GM12878 (cell line): ENCODE measurements around the gene SESN3. TPM values are rescaled to one million over a fixed set of nuclear protein-coding genes. Genes with fewer than 3 reads are reported as not detected.

Source experiments
- ATAC-seq: fragments of 200-7000 bp; cut with Tn5 transposase; 3 replicates; pipeline ENCODE4 v1.9.1; 2020; ENCODE audit warnings: mild to moderate bottlenecking, moderate library complexity
- BruUV-seq: library from RNA; stranded (reverse); fragments of 400-500 nt; replicated peaks from 2 replicates; lab custom pipeline; 2021; lab: Mats Ljungman, UMichigan
- CTCF ChIA-PET: fragments of 300-600 bp; sonication (Branson Sonifier 250); formaldehyde crosslinking; extraction: SDS; loops from one replicate; lab custom pipeline; 2021; ENCODE audit warnings: inconsistent platforms; lab: Yijun Ruan, JAX
- POLR2A ChIA-PET: fragments of 350-600 bp; formaldehyde crosslinking; extraction: SDS; loops from one replicate; lab custom pipeline; 2021; ENCODE audit warnings: inconsistent platforms; lab: Charles Lee
- RAD21 ChIA-PET: fragments of 300-600 bp; sonication (Branson Sonifier 250); formaldehyde crosslinking; loops from one replicate; lab custom pipeline; 2023; ENCODE audit warnings: antibody characterized with exemption; ENCODE audit not compliant: unreplicated experiment; lab: Charles Lee
- SMC1A ChIA-PET: fragments of 300-600 bp; sonication (Branson Sonifier 250); formaldehyde crosslinking; loops from one replicate; lab custom pipeline; 2023; ENCODE audit not compliant: unreplicated experiment, uncharacterized antibody; lab: Charles Lee
- DNase-seq: peaks from one replicate; pipeline ENCODE4 v3.0.0-alpha.2; 2011; ENCODE audit warnings: low read depth, low spot score
- FAIRE-seq: peaks from 3 replicates; lab custom pipeline; 2011; peaks lifted over from hg19 to GRCh38; lab: Jason Lieb, UNC
- H2AFZ ChIP-seq: 2 replicates; pipeline ENCODE4 v1.6.0; 2011; ENCODE audit warnings: low read depth, low read length, control low read depth; ENCODE audit not compliant: control insufficient read depth
- H3K27ac ChIP-seq: 2 replicates; pipeline ENCODE4 v1.5.1; 2011; ENCODE audit warnings: control low read depth; ENCODE audit not compliant: control insufficient read depth, insufficient read depth
- H3K27me3 ChIP-seq, 2 experiments: replicated peaks in 1 of 2; 2 replicates each; pipeline versions ENCODE4 v1.6.0 to v1.6.1; 2011; ENCODE audit warnings: low read length in 1 of 2; ENCODE audit not compliant: control insufficient read depth in 2 of 2, insufficient read depth in 2 of 2
- H3K36me3 ChIP-seq, 2 experiments: 2 replicates each; pipeline ENCODE4 v1.5.1; 2011; ENCODE audit warnings: low read length in 1 of 2; ENCODE audit not compliant: control insufficient read depth in 2 of 2, insufficient read depth in 2 of 2
- H3K4me1 ChIP-seq: 2 replicates; pipeline ENCODE4 v1.6.1; 2011; ENCODE audit warnings: mild to moderate bottlenecking, low read length, moderate library complexity, mixed read lengths; ENCODE audit not compliant: control insufficient read depth, insufficient read depth
- H3K4me2 ChIP-seq: 2 replicates; pipeline ENCODE4 v1.6.0; 2011; ENCODE audit warnings: control low read depth; ENCODE audit not compliant: control insufficient read depth, insufficient read depth
- H3K4me3 ChIP-seq: fragments of 200-600 bp; sonication (generic); 2 replicates; pipeline ENCODE4 v1.5.1; 2016
- H3K79me2 ChIP-seq: 2 replicates; pipeline ENCODE4 v1.6.0; 2011; ENCODE audit warnings: low read length; ENCODE audit not compliant: control insufficient read depth, insufficient read depth
- H3K9ac ChIP-seq: 2 replicates; pipeline ENCODE4 v1.8.0; 2011; ENCODE audit warnings: low read length, control low read depth, mixed read lengths; ENCODE audit not compliant: control insufficient read depth, insufficient read depth
- H3K9me3 ChIP-seq: replicated peaks from 3 replicates; pipeline ENCODE4 v1.5.1; 2011; ENCODE audit warnings: mild to moderate bottlenecking, low read length; ENCODE audit not compliant: control insufficient read depth, insufficient read depth
- H4K20me1 ChIP-seq: 2 replicates; pipeline ENCODE4 v1.6.0; 2011; ENCODE audit not compliant: control insufficient read depth, insufficient read depth
- CREB1 ChIP-seq: IDR thresholded peaks from 2 replicates; pipeline ENCODE4 v1.6.1; 2012; ENCODE audit warnings: low read depth, mild to moderate bottlenecking, inconsistent platforms
- HDGF ChIP-seq: fragments of 450-650 bp; IDR thresholded peaks from 2 replicates; pipeline ENCODE4 v1.6.1; 2016; ENCODE audit warnings: antibody characterized with exemption
- IKZF1 ChIP-seq: fragments of 450-650 bp; conservative IDR thresholded peaks from 2 replicates; pipeline ENCODE4 v1.6.1; 2017; ENCODE audit warnings: antibody characterized with exemption, mild to moderate bottlenecking
- KLF5 ChIP-seq: fragments of 450-650 bp; IDR thresholded peaks from 2 replicates; pipeline ENCODE4 v1.6.1; 2014; ENCODE audit warnings: mild to moderate bottlenecking; ENCODE audit not compliant: partially characterized antibody
- POLR2AphosphoS5 ChIP-seq: IDR thresholded peaks from 2 replicates; pipeline ENCODE4 v1.6.1; 2011; ENCODE audit warnings: mild to moderate bottlenecking, low read length, inconsistent platforms
- RAD21 ChIP-seq: IDR thresholded peaks from 2 replicates; pipeline ENCODE4 v1.6.1; 2011; ENCODE audit warnings: mild to moderate bottlenecking, low read depth, low read length, moderate library complexity; ENCODE audit not compliant: insufficient read depth
- SREBF1 ChIP-seq: IDR thresholded peaks from 2 replicates; pipeline ENCODE4 v1.6.1; 2012; ENCODE audit warnings: mild to moderate bottlenecking, low read length
- STAT3 ChIP-seq: IDR thresholded peaks from 2 replicates; pipeline ENCODE4 v1.6.1; 2011; ENCODE audit warnings: low read depth, low read length, improper control_type of control experiment
- TCF3 ChIP-seq: IDR thresholded peaks from 2 replicates; pipeline ENCODE4 v1.6.1; 2012; ENCODE audit warnings: low read depth, mild to moderate bottlenecking, low read length, borderline replicate concordance; ENCODE audit not compliant: insufficient read depth
- WRNIP1 ChIP-seq: IDR thresholded peaks from 2 replicates; pipeline ENCODE4 v1.6.1; 2011; ENCODE audit warnings: low read depth, low read length, improper control_type of control experiment, borderline replicate concordance
- YBX1 ChIP-seq: fragments of 450-650 bp; IDR thresholded peaks from 2 replicates; pipeline ENCODE4 v1.6.1; 2016; ENCODE audit warnings: antibody characterized with exemption
- ZNF217 ChIP-seq: fragments of 450-650 bp; IDR thresholded peaks from 2 replicates; pipeline ENCODE4 v1.6.1; 2017; ENCODE audit warnings: antibody characterized with exemption, mild to moderate bottlenecking
- ZNF384 ChIP-seq: IDR thresholded peaks from 2 replicates; pipeline ENCODE4 v1.6.1; 2012; ENCODE audit warnings: low read depth, mild to moderate bottlenecking, low read length, improper control_type of control experiment, borderline replicate concordance
- WGBS: methylation state at CpG from one replicate; pipeline ENCODE4 v1.1.6; 2016; ENCODE audit warnings: low lambda C conversion rate; ENCODE audit not compliant: insufficient replicate concordance, insufficient coverage; ENCODE audit errors: missing lambda C conversion rate; 5-methylcytosine and 5-hydroxymethylcytosine counted together
- in situ Hi-C: fragments of 300-500 bp; cut with MboI; formaldehyde crosslinking; loops from 9 replicates; pipeline ENCODE4 v1.14.3; 2018; ENCODE audit warnings: mixed read lengths
- intact Hi-C: fragments of 100-400 bp; cut with micrococcal nuclease; formaldehyde crosslinking; loops from one replicate; pipeline ENCODE4 v1.14.2; 2022; ENCODE audit not compliant: unreplicated experiment
- polyA plus RNA-seq, 11 experiments: library from polyadenylated mRNA; depleted of rRNA in 4 of 11; unstranded in 6 of 11; stranded (reverse) in 5 of 11; fragments of >200 nt; fragmentation: Nextera tagmentation in 4 of 11; fragmentation: Illumina TruSeq in 1 of 11; extraction: Ambion mirVana in 4 of 11; extraction: Trizol in 1 of 11; gene quantifications; 1 replicate in 1 of 11; 2 replicates in 10 of 11; pipeline versions ENCODE4 v1.2.1 to v1.2.3, GENCODE V29; 2011 to 2016; ENCODE audit warnings: inconsistent platforms in 2 of 11, missing spikeins in 2 of 11, low read depth in 1 of 11
- total RNA-seq, 4 experiments: library from RNA; depleted of rRNA in 3 of 4; stranded (reverse); fragments of >200 nt in 3 of 4; fragmentation: Illumina TruSeq in 1 of 4; extraction: Trizol in 1 of 4; gene quantifications; 2 replicates each; pipeline versions ENCODE4 v1.2.1 to v1.2.3, GENCODE V29; 2013 to 2021
- TF ChIP-seq, protein P1 (sequence below): IDR thresholded peaks from 2 replicates; pipeline ENCODE4 v1.6.1; 2011; ENCODE audit warnings: low read depth, low read length, improper control_type of control experiment, borderline replicate concordance
- TF ChIP-seq, protein P2 (sequence below): fragments of 450-650 bp; IDR thresholded peaks from 2 replicates; pipeline ENCODE4 v1.6.1; 2018; ENCODE audit warnings: mild to moderate bottlenecking, low read depth, moderate library complexity; ENCODE audit not compliant: partially characterized antibody
- TF ChIP-seq, protein P3 (sequence below): fragments of 450-650 bp; IDR thresholded peaks from 2 replicates; pipeline ENCODE4 v1.6.1; 2017; ENCODE audit warnings: mild to moderate bottlenecking, moderate library complexity

Gene SESN3
- total and polyA plus RNA-seq, 10 of the 15 experiments (the other 5 are each of a cell fraction or from before 2014, with no cell fraction given): 0.64 to 6.7 (median 3.0) TPM

DNA sequence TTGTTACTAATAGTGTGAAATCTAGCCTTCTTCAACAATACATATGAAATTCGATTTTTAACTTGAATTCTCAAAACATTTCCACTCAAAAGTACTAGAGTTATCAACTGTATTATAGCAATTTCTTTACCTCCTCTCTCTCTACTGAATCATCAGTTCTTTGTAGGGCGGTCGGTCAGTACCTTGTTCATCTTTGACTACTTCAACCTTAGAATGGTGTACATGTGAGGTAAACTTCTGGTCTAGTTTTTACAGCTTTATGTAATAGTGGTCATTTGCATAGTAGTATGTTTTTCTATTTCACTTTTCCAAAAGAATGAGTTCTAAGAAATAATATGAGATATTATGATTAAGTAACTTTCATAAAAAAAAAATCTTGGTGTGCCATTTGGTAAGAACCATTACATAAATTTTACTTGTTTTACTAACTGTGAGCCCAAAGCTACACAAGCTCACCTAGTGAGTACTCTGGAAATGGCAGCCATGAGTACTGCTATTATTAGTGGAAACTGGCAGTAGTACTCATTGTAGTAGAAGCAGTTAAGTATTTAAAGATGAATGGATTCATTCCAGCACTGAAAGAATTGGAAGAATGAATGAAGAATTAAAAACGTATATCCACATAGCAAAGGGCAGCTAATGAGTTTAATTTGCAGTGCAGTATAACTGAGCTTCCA lies 30.1 kb downstream of the SESN3 start (continued):
- TF ChIP-seq, protein P1, sequence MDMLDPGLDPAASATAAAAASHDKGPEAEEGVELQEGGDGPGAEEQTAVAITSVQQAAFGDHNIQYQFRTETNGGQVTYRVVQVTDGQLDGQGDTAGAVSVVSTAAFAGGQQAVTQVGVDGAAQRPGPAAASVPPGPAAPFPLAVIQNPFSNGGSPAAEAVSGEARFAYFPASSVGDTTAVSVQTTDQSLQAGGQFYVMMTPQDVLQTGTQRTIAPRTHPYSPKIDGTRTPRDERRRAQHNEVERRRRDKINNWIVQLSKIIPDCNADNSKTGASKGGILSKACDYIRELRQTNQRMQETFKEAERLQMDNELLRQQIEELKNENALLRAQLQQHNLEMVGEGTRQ: no peak
- TF ChIP-seq KLF5: no peak
- TF ChIP-seq ZNF217: no peak
- TF ChIP-seq CREB1: no peak
- no peak for TF ChIP-seq HDGF
- TF ChIP-seq YBX1: no peak
- TF ChIP-seq, protein P2, sequence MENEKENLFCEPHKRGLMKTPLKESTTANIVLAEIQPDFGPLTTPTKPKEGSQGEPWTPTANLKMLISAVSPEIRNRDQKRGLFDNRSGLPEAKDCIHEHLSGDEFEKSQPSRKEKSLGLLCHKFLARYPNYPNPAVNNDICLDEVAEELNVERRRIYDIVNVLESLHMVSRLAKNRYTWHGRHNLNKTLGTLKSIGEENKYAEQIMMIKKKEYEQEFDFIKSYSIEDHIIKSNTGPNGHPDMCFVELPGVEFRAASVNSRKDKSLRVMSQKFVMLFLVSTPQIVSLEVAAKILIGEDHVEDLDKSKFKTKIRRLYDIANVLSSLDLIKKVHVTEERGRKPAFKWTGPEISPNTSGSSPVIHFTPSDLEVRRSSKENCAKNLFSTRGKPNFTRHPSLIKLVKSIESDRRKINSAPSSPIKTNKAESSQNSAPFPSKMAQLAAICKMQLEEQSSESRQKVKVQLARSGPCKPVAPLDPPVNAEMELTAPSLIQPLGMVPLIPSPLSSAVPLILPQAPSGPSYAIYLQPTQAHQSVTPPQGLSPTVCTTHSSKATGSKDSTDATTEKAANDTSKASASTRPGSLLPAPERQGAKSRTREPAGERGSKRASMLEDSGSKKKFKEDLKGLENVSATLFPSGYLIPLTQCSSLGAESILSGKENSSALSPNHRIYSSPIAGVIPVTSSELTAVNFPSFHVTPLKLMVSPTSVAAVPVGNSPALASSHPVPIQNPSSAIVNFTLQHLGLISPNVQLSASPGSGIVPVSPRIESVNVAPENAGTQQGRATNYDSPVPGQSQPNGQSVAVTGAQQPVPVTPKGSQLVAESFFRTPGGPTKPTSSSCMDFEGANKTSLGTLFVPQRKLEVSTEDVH: no peak
- no peak for TF ChIP-seq STAT3

DNA sequence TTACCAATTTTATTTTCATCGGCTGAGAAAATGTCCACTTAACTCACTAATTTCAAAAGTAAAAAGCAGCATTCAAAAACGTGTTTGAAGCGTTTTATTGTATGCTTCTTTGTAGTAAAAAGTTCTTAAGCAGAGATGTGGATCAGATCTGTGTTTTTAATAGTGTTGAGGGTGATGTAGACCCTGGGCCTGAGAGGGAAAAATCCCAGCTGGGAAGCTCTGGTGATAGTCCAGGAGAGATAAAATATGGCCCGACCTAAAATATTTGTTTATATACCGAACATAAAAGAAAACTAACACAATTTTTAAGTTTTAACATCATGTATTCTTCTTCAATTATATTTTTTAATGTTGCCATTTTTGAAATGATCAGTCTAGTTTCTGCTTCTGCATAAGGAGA lies 35.2 kb downstream of the SESN3 start:
- Histone ChIP-seq H3K36me3 (no peaks in the 10 kb centered on the region), H3K4me2 (no peak overlapping the region), H3K9ac (no peak overlapping the region), H3K79me2 (no peaks in the 10 kb centered on the region), H2AFZ (no peak overlapping the region), H4K20me1 (no peaks in the 10 kb centered on the region), H3K27ac (no peak overlapping the region), H3K4me1 (no peaks in the 10 kb centered on the region), H3K4me3 (no peak overlapping the region), H3K9me3 (no peaks in the 10 kb centered on the region), H3K27me3 (no peaks in the 10 kb centered on the region; a peak in 1 of 4 replicates)
- ChIA-PET SMC1A (no interaction called here), POLR2A (interaction anchor here (1.0 kb wide), 1 partner anchor 34 kb away, joined by 4 read pairs; no protein-coding TSS in a partner anchor), RAD21 (no interaction called here), CTCF (interaction anchor here (2.0 kb wide), 1 partner anchor 17 kb away, joined by 6 read pairs; no protein-coding TSS in a partner anchor)
- no TSS peak for BruUV-seq
- 55% methylated on average over 5 of the region's 5 CpGs for WGBS
- intact Hi-C loops (no loop called here), in situ Hi-C loops (no loop called here)
- FAIRE-seq (no peak), DNase-seq (no peak), ATAC-seq (no peak)
- TF ChIP-seq, protein P3, sequence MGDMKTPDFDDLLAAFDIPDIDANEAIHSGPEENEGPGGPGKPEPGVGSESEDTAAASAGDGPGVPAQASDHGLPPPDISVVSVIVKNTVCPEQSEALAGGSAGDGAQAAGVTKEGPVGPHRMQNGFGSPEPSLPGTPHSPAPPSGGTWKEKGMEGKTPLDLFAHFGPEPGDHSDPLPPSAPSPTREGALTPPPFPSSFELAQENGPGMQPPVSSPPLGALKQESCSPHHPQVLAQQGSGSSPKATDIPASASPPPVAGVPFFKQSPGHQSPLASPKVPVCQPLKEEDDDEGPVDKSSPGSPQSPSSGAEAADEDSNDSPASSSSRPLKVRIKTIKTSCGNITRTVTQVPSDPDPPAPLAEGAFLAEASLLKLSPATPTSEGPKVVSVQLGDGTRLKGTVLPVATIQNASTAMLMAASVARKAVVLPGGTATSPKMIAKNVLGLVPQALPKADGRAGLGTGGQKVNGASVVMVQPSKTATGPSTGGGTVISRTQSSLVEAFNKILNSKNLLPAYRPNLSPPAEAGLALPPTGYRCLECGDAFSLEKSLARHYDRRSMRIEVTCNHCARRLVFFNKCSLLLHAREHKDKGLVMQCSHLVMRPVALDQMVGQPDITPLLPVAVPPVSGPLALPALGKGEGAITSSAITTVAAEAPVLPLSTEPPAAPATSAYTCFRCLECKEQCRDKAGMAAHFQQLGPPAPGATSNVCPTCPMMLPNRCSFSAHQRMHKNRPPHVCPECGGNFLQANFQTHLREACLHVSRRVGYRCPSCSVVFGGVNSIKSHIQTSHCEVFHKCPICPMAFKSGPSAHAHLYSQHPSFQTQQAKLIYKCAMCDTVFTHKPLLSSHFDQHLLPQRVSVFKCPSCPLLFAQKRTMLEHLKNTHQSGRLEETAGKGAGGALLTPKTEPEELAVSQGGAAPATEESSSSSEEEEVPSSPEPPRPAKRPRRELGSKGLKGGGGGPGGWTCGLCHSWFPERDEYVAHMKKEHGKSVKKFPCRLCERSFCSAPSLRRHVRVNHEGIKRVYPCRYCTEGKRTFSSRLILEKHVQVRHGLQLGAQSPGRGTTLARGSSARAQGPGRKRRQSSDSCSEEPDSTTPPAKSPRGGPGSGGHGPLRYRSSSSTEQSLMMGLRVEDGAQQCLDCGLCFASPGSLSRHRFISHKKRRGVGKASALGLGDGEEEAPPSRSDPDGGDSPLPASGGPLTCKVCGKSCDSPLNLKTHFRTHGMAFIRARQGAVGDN: no peak
- TF ChIP-seq POLR2AphosphoS5 (no peak), WRNIP1 (no peak), RAD21 (no peak), SREBF1 (no peak), IKZF1 (no peak), TCF3 (no peak), ZNF384 (no peak)
